ENCODE results near the gene SPOCK1. TPM values are rescaled to one million over a fixed set of nuclear protein-coding genes. Genes with fewer than 3 reads are reported as not detected.
"Not testable (repeated sequence)": the region's sequence is repeated elsewhere in the genome, so short reads cannot be mapped to it uniquely, and the experiment has no call there.

SPOCK1 gene
- total and polyA plus RNA-seq, 4 donors: 31.8 to 217 (median 132) TPM

DNA sequence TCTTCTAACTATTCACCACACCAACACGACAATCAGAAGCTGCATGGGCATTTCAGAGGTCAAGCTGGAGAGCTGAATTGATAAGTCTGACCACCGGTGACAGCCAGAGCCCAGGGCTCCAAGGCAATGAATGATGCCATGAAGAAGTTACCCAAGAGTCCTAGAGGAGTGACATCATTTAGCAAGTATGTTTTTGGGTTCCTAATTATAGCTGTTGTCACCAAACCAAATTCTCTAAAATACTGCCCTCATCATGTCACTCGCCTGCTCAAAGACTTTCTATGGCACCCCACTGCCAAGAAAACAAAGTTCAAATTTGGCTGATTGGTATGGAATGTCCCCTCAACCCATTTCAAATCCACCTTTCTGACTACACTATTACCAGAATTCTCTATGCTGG, 235.1 kb downstream of the SPOCK1 start:
- Histone ChIP-seq H3K36me3 (ENCODE audit: control insufficient read depth, insufficient read depth, low read length) (no peaks in the 10 kb centered on the region), H3K27ac (ENCODE audit: low read depth, low read length) (no peak overlapping the region), H3K27me3 (ENCODE audit: control insufficient read depth, insufficient read depth, low read length) (no peaks in the 10 kb centered on the region), H3K9me3 (ENCODE audit: control insufficient read depth, insufficient read depth, low read length) (no peaks in the 10 kb centered on the region), H3K4me3 (ENCODE audit: low read depth, low read length) (no peak overlapping the region), H3K4me1 (ENCODE audit: control insufficient read depth, insufficient read depth, low read length) (no peaks in the 10 kb centered on the region)
- no peak for DNase-seq (ENCODE audit: low read depth in 4 of 6, low spot score in 6 of 6)
- 83% methylated on average over 2 of the region's 3 CpGs for WGBS (ENCODE audit: insufficient coverage)

DNA sequence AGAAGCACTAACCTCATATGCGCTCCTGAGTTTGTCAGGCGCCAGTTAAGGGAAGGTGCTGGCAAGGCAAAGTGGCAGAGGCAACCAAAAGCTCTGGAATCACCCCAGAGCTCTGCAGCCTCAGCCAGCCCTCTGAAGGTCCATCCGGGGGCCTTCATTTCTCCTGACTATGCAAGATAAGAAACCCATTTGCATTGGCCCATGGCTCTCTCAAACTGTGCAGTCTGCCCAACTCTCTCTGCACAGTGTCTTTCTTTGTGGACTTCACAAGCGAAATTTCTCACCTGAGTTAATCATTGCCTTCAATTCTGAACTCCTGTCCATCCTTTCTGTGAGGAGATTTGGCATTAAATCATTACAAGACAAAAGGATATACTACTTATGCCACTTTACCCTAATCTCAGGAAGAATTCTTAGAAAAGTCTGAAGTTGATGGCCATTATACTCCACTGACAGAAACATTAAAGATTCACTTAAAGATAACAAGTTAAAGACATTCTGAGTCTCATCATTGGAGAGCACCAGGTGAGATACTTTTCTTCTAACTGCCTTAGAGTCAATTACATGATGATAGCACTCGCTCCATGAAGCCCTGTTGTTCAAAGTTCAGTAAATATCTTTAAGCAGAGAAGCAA, 235.6 kb downstream of the SPOCK1 start:
- H3K4me3 ChIP-seq (ENCODE audit: low read depth, low read length): no peak overlapping the region
- H3K27me3 ChIP-seq (ENCODE audit: control insufficient read depth, insufficient read depth, low read length): no peaks in the 10 kb centered on the region
- H3K9me3 ChIP-seq (ENCODE audit: control insufficient read depth, insufficient read depth, low read length): no peaks in the 10 kb centered on the region
- no peak overlapping the region for H3K27ac ChIP-seq (ENCODE audit: low read depth, low read length)
- H3K4me1 ChIP-seq (ENCODE audit: control insufficient read depth, insufficient read depth, low read length): no peaks in the 10 kb centered on the region
- no peaks in the 10 kb centered on the region for H3K36me3 ChIP-seq (ENCODE audit: control insufficient read depth, insufficient read depth, low read length)
- WGBS (ENCODE audit: insufficient coverage): 77% methylated on average over 4 of the region's 5 CpGs
- no peak for DNase-seq (ENCODE audit: low read depth in 4 of 6, low spot score in 6 of 6)

DNA sequence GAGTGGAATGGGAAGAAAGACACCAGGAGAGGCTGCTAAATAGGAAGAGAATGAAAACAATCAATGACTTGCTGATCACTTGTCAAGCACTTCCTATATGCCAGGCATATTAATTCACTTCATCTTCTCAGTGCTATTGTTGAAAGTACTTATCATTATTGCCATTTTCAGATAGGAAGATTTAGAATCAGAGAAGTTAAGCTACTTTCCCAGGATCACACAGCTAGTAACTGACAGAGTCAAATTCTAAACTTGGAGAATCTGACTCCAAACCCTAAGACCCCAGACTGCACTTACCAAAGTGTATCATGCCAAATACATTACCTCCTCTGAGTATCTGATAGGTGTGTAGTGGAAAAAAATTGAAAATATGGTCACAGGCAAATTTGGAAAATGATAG, 236.3 kb downstream of the SPOCK1 start:
- H3K27me3 ChIP-seq (ENCODE audit: control insufficient read depth, insufficient read depth, low read length): no peaks in the 10 kb centered on the region
- DNase-seq (ENCODE audit: low read depth in 4 of 6, low spot score in 6 of 6): no peak
- no peaks in the 10 kb centered on the region for H3K36me3 ChIP-seq (ENCODE audit: control insufficient read depth, insufficient read depth, low read length)
- H3K9me3 ChIP-seq (ENCODE audit: control insufficient read depth, insufficient read depth, low read length): no peaks in the 10 kb centered on the region
- no peak overlapping the region for H3K4me3 ChIP-seq (ENCODE audit: low read depth, low read length)
- no peaks in the 10 kb centered on the region for H3K4me1 ChIP-seq (ENCODE audit: control insufficient read depth, insufficient read depth, low read length)
- H3K27ac ChIP-seq (ENCODE audit: low read depth, low read length): no peak overlapping the region

DNA sequence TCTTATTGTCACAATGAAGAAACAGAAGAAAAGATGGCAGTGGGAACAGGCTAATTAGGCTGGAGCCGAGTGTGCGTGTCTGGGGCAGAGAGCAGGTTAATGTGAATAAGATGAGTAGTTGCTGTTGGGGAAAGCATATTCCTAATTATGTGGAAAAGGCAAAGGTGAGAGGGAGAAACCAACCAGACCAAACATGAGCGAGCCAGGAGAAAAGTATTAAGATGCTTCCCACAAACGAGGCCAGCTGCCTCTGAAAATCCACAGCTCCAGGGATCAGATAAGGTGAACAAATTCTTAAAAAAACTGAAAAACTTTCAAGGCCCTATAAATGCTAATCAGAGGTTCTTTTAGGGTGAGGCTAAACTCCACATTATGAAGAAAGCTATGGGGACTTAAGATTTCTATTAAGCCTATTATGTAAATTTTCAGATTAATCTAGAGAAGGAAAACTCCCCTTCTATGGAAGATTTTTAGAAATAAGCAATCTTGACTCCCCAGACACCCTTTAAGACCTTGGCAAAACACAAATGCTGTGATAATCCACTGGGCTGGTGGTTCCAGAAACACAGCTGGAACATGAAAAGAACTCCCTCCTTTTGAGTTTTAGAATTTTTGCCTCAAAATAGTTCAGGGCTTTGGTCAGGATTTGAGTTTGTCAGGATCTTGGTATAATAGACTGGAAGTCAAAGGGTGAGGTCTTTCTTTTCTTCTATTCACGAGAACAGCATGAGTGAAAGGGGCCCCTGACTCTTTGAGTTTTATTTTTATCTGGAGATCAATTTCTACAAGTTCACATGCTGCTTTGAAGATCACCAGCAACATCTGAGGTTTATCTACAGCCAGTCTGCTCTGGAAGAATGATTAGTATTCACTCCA, 238.1 kb downstream of the SPOCK1 start:
- WGBS (ENCODE audit: insufficient coverage): 81% methylated on average over 2 of the region's 5 CpGs
- no peak for DNase-seq (ENCODE audit: low read depth in 4 of 6, low spot score in 6 of 6)
- Histone ChIP-seq H3K9me3 (ENCODE audit: control insufficient read depth, insufficient read depth, low read length) (no peaks in the 10 kb centered on the region), H3K4me3 (ENCODE audit: low read depth, low read length) (no peak overlapping the region), H3K27ac (ENCODE audit: low read depth, low read length) (no peak overlapping the region), H3K36me3 (ENCODE audit: control insufficient read depth, insufficient read depth, low read length) (no peaks in the 10 kb centered on the region), H3K27me3 (ENCODE audit: control insufficient read depth, insufficient read depth, low read length) (no peaks in the 10 kb centered on the region), H3K4me1 (ENCODE audit: control insufficient read depth, insufficient read depth, low read length) (no peaks in the 10 kb centered on the region)

- not testable (repeated sequence) for H3K4me1 ChIP-seq (ENCODE audit: control insufficient read depth, insufficient read depth, low read length); H3K27ac ChIP-seq (ENCODE audit: low read depth, low read length); H3K9me3 ChIP-seq (ENCODE audit: control insufficient read depth, insufficient read depth, low read length); H3K36me3 ChIP-seq (ENCODE audit: control insufficient read depth, insufficient read depth, low read length); H3K27me3 ChIP-seq (ENCODE audit: control insufficient read depth, insufficient read depth, low read length); H3K4me3 ChIP-seq (ENCODE audit: low read depth, low read length); DNase-seq (ENCODE audit: low read depth in 4 of 6, low spot score in 6 of 6)
- no CpG with 5 or more reads among the region's 2 CpGs for WGBS (ENCODE audit: insufficient coverage)
Observed at GRCh38 chr5:137259115-137259514, 240.0 kb downstream of the SPOCK1 start.

GRCh38 chr5:137254119-137255090, 244.7 kb downstream of the SPOCK1 start:
- no CpG with 5 or more reads among the region's 9 CpGs for WGBS (ENCODE audit: insufficient coverage)
- Histone ChIP-seq H3K4me1 (ENCODE audit: control insufficient read depth, insufficient read depth, low read length) (peaks cover 2% of the 10 kb centered on the region), H3K36me3 (ENCODE audit: control insufficient read depth, insufficient read depth, low read length) (no peaks in the 10 kb centered on the region), H3K27ac (ENCODE audit: low read depth, low read length) (no peak overlapping the region), H3K27me3 (ENCODE audit: control insufficient read depth, insufficient read depth, low read length) (no peaks in the 10 kb centered on the region), H3K9me3 (ENCODE audit: control insufficient read depth, insufficient read depth, low read length) (no peaks in the 10 kb centered on the region), H3K4me3 (ENCODE audit: low read depth, low read length) (no peak overlapping the region)
- DNase-seq (ENCODE audit: low read depth in 4 of 6, low spot score in 6 of 6): peak in 2 of 6 donors; percentile 37 to 68

DNA sequence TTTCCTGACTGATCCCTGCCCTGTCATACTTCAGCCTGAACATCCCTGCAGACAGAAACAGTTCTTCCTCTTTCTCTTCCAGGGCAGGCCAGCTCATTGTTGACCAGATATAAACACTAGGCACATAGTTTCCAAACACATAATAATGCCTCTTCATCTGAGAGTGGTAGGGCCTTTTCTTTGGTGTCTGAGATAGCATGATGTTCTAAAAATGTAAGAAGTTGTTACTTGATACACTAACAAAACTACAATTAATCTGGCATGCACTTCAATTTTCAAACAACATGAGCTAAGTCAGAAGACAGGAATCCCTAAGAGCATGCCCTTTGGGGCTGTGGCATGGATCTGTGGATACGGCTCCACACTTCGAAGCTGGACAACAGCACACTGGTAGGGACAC, 246.6 kb downstream of the SPOCK1 start:
- no peaks in the 10 kb centered on the region for H3K36me3 ChIP-seq (ENCODE audit: control insufficient read depth, insufficient read depth, low read length)
- peaks cover 2% of the 10 kb centered on the region for H3K4me1 ChIP-seq (ENCODE audit: control insufficient read depth, insufficient read depth, low read length)
- WGBS (ENCODE audit: insufficient coverage): 89% methylated on average over 2 of the region's 2 CpGs
- H3K27me3 ChIP-seq (ENCODE audit: control insufficient read depth, insufficient read depth, low read length): no peaks in the 10 kb centered on the region
- DNase-seq (ENCODE audit: low read depth in 4 of 6, low spot score in 6 of 6): no peak
- no peaks in the 10 kb centered on the region for H3K9me3 ChIP-seq (ENCODE audit: control insufficient read depth, insufficient read depth, low read length)
- no peak overlapping the region for H3K4me3 ChIP-seq (ENCODE audit: low read depth, low read length)
- H3K27ac ChIP-seq (ENCODE audit: low read depth, low read length): no peak overlapping the region

DNA sequence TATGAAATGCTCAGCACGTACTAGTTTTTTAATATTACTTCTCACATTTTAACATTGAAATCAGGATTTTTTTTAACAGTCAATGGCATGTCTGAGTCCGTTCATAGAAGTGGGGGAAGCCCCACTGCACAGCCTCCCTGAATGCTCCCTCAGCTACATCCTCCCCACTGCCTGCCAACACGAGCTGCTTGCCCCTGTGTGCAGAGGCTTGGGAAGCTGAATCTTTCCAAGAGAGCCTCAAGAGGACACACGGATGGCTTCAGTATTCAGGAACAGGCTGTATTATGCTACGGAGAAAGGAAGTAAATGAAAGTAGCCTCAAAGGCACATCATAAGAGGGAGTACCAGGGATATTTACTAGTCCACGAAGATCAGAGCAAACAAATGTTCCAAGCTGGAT, 248.7 kb downstream of the SPOCK1 start:
- H3K27me3 ChIP-seq (ENCODE audit: control insufficient read depth, insufficient read depth, low read length): no peaks in the 10 kb centered on the region
- H3K36me3 ChIP-seq (ENCODE audit: control insufficient read depth, insufficient read depth, low read length): no peaks in the 10 kb centered on the region
- no peak for DNase-seq (ENCODE audit: low read depth in 4 of 6, low spot score in 6 of 6)
- no peaks in the 10 kb centered on the region for H3K9me3 ChIP-seq (ENCODE audit: control insufficient read depth, insufficient read depth, low read length)
- no peak overlapping the region for H3K27ac ChIP-seq (ENCODE audit: low read depth, low read length)
- WGBS (ENCODE audit: insufficient coverage): 53% methylated on average over 4 of the region's 6 CpGs
- peaks cover 2% of the 10 kb centered on the region for H3K4me1 ChIP-seq (ENCODE audit: control insufficient read depth, insufficient read depth, low read length)
- H3K4me3 ChIP-seq (ENCODE audit: low read depth, low read length): no peak overlapping the region

- H3K36me3 ChIP-seq (ENCODE audit: control insufficient read depth, insufficient read depth, low read length): no peaks in the 10 kb centered on the region
- no peak overlapping the region for H3K27ac ChIP-seq (ENCODE audit: low read depth, low read length)
- no CpG with 5 or more reads among the region's 3 CpGs for WGBS (ENCODE audit: insufficient coverage)
- no peaks in the 10 kb centered on the region for H3K9me3 ChIP-seq (ENCODE audit: control insufficient read depth, insufficient read depth, low read length)
- H3K4me1 ChIP-seq (ENCODE audit: control insufficient read depth, insufficient read depth, low read length): peaks cover 2% of the 10 kb centered on the region
- DNase-seq (ENCODE audit: low read depth in 4 of 6, low spot score in 6 of 6): no peak
- H3K4me3 ChIP-seq (ENCODE audit: low read depth, low read length): no peak overlapping the region
- H3K27me3 ChIP-seq (ENCODE audit: control insufficient read depth, insufficient read depth, low read length): no peaks in the 10 kb centered on the region
Observed at GRCh38 chr5:137248527-137248926, 250.6 kb downstream of the SPOCK1 start.

Data from spinal cord (tissue), 10 donors.